HepG2 (cell line): Measurements from ENCODE around the gene GIPC1. TPM values are rescaled to one million over a fixed set of nuclear protein-coding genes. Genes with fewer than 3 reads are reported as not detected.

Source experiments
- CBX5 ChIP-seq: sonication (generic); formaldehyde crosslinking; IDR thresholded peaks from 2 replicates; pipeline ENCODE4 v1.4.0; 2020; ENCODE audit warnings: missing genetic modification reagents, borderline replicate concordance
- EZH2 ChIP-seq: conservative IDR thresholded peaks from 2 replicates; pipeline ENCODE4 v1.6.1; 2012; ENCODE audit warnings: mild to moderate bottlenecking, low read depth, low read length, moderate library complexity
- HNRNPL ChIP-seq: fragments of 200-400 bp; formaldehyde crosslinking; IDR thresholded peaks from 2 replicates; pipeline ENCODE4 v1.6.1; 2017; ENCODE audit warnings: mild to moderate bottlenecking, low read depth, low read length
- MIER2 ChIP-seq: IDR thresholded peaks from 2 replicates; pipeline ENCODE4 v1.6.1; 2016; ENCODE audit warnings: missing biosample characterization, missing genetic modification reagents
- XRCC5 ChIP-seq: fragments of 200-400 bp; formaldehyde crosslinking; optimal IDR thresholded peaks from 2 replicates; pipeline ENCODE3; 2017; ENCODE audit warnings: mild to moderate bottlenecking, low read length
- ZBTB7B ChIP-seq: sonication (generic); formaldehyde crosslinking; IDR thresholded peaks from 2 replicates; pipeline ENCODE4 v1.4.0; 2020; ENCODE audit warnings: missing genetic modification reagents
- ZBTB8A ChIP-seq: sonication (generic); formaldehyde crosslinking; IDR thresholded peaks from 2 replicates; pipeline ENCODE4 v1.4.0; 2020; ENCODE audit warnings: mild to moderate bottlenecking, low read depth, missing genetic modification reagents, borderline replicate concordance
- ZFP37 ChIP-seq: sonication (generic); formaldehyde crosslinking; IDR thresholded peaks from 2 replicates; pipeline ENCODE4 v1.4.0; 2020; ENCODE audit warnings: missing genetic modification reagents, borderline replicate concordance
- ZNF180 ChIP-seq: sonication (generic); formaldehyde crosslinking; IDR thresholded peaks from 2 replicates; pipeline ENCODE4 v1.4.0; 2020; ENCODE audit warnings: low read depth, missing genetic modification reagents, borderline replicate concordance
- ZNF326 ChIP-seq: sonication (generic); formaldehyde crosslinking; IDR thresholded peaks from 2 replicates; pipeline ENCODE4 v1.4.0; 2020; ENCODE audit warnings: missing genetic modification reagents, borderline replicate concordance
- ZNF570 ChIP-seq: sonication (generic); formaldehyde crosslinking; IDR thresholded peaks from 2 replicates; pipeline ENCODE4 v1.4.0; 2020; ENCODE audit warnings: mild to moderate bottlenecking, missing genetic modification reagents, borderline replicate concordance
- ZNF761 ChIP-seq: sonication (generic); formaldehyde crosslinking; conservative IDR thresholded peaks from 2 replicates; pipeline ENCODE4 v1.4.0; 2020; ENCODE audit warnings: mild to moderate bottlenecking, missing genetic modification reagents
- polyA plus RNA-seq, 8 experiments: library from polyadenylated mRNA; depleted of rRNA in 3 of 8; stranded (reverse) in 7 of 8; unstranded in 1 of 8; fragments of >200 nt; fragmentation: Illumina TruSeq in 4 of 8; extraction: Trizol in 4 of 8; gene quantifications; 2 replicates each; pipeline versions ENCODE4 v1.2.1 to v1.2.3, GENCODE V29; 2011 to 2016; ENCODE audit warnings: low read depth in 4 of 8, missing spikeins in 1 of 8, mixed read lengths in 1 of 8; ENCODE audit not compliant: insufficient read depth in 1 of 8
- total RNA-seq, 5 experiments: library from RNA; depleted of rRNA; stranded (reverse); fragments of >200 nt; fragmentation: Illumina TruSeq; extraction: Trizol; gene quantifications; 2 replicates each; pipeline ENCODE4 v1.2.3, GENCODE V29; 2016; ENCODE audit warnings: low read depth in 1 of 5
- TF ChIP-seq, protein P1 (sequence below): sonication (generic); formaldehyde crosslinking; IDR thresholded peaks from 2 replicates; pipeline ENCODE4 v1.4.0; 2020; ENCODE audit warnings: mild to moderate bottlenecking, missing genetic modification reagents
- TF ChIP-seq, protein P2 (sequence below): sonication (generic); formaldehyde crosslinking; IDR thresholded peaks from 2 replicates; pipeline ENCODE4 v1.4.0; 2020; ENCODE audit warnings: missing genetic modification reagents
- TF ChIP-seq, protein P3 (sequence below): sonication (generic); formaldehyde crosslinking; IDR thresholded peaks from 2 replicates; pipeline ENCODE4 v1.5.0; 2020; ENCODE audit warnings: missing genetic modification reagents, mild to moderate bottlenecking, borderline replicate concordance
- TF ChIP-seq, protein P4 (sequence below): sonication (generic); formaldehyde crosslinking; IDR thresholded peaks from 2 replicates; pipeline ENCODE4 v1.4.0; 2020; ENCODE audit warnings: missing genetic modification reagents, mild to moderate bottlenecking, borderline replicate concordance
- TF ChIP-seq, protein P5 (sequence below): IDR thresholded peaks from 2 replicates; pipeline ENCODE4 v1.6.1; 2016; ENCODE audit warnings: low read depth, borderline replicate concordance
- TF ChIP-seq, protein P6 (sequence below): sonication (generic); formaldehyde crosslinking; conservative IDR thresholded peaks from 2 replicates; pipeline ENCODE4 v1.4.0; 2020; ENCODE audit warnings: missing genetic modification reagents

The GIPC1 gene
- total and polyA plus RNA-seq, 2 of the 13 experiments (the other 11 are each of a cell fraction or from before 2014, with no cell fraction given): 27.1 to 48.1 TPM

DNA sequence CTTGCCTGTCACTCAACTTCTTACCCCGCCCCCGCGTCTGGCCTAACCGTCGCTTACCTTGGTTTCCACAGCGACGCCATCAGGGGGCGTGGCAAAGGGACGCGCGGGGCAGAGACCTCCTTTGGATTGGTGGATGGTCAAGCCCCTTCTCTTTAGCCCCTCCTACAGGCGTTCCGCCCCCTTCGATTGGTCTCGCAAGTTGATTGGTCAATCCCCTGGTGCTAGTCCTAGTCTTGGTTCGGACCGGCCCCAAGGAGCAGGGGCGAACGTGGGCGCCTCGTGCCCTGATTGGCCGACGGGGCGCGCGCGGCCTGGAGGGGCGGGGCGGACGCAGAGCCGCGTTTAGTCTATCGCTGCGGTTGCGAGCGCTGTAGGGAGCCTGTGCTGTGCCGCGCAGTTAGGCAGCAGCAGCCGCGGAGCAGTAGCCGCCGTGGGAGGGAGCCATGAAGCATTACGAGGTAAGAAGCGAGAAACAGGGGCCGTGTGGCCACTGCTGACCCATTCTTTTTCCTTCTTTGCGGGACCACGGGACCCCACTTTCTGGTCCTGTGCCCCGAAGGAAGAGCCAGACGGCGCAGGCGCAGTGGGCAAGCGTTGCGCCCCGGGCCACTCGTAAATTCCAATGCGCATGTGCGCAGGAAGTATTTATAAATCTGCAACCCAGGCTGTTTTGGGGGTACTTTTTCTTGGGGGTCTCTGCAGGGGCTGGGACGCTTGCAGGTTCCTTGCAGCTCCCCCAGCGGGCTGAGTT lies 33.5 kb upstream of the GIPC1 start, which contains the start of gene TECR (continued):
- TF ChIP-seq, protein P1, sequence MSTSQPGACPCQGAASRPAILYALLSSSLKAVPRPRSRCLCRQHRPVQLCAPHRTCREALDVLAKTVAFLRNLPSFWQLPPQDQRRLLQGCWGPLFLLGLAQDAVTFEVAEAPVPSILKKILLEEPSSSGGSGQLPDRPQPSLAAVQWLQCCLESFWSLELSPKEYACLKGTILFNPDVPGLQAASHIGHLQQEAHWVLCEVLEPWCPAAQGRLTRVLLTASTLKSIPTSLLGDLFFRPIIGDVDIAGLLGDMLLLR (CRISPR knock-in tag): peak; percentile 48; the same call in 1 of the 2 replicates
- TF ChIP-seq ZFP37 (CRISPR knock-in tag) (no peak), ZNF570 (CRISPR knock-in tag) (no peak), ZBTB7B (no peak), CBX5 (CRISPR knock-in tag) (no peak; the same call in 1 of the 2 replicates), ZNF761 (peak; percentile 83), MIER2 (CRISPR knock-in tag) (peak; percentile 32; the same call in 1 of the 2 replicates), XRCC5 (peak; percentile 85), ZNF180 (CRISPR knock-in tag) (0 out of 2 replicates have a peak, but pooled peaks have one; percentile 24), ZBTB8A (no peak), EZH2 (no peak), ZNF326 (CRISPR knock-in tag) (no peak), HNRNPL (0 out of 2 replicates have a peak, but pooled peaks have one; percentile 39)
- TF ChIP-seq, protein P2, sequence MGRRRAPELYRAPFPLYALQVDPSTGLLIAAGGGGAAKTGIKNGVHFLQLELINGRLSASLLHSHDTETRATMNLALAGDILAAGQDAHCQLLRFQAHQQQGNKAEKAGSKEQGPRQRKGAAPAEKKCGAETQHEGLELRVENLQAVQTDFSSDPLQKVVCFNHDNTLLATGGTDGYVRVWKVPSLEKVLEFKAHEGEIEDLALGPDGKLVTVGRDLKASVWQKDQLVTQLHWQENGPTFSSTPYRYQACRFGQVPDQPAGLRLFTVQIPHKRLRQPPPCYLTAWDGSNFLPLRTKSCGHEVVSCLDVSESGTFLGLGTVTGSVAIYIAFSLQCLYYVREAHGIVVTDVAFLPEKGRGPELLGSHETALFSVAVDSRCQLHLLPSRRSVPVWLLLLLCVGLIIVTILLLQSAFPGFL (CRISPR knock-in tag): no peak
- TF ChIP-seq, protein P3, sequence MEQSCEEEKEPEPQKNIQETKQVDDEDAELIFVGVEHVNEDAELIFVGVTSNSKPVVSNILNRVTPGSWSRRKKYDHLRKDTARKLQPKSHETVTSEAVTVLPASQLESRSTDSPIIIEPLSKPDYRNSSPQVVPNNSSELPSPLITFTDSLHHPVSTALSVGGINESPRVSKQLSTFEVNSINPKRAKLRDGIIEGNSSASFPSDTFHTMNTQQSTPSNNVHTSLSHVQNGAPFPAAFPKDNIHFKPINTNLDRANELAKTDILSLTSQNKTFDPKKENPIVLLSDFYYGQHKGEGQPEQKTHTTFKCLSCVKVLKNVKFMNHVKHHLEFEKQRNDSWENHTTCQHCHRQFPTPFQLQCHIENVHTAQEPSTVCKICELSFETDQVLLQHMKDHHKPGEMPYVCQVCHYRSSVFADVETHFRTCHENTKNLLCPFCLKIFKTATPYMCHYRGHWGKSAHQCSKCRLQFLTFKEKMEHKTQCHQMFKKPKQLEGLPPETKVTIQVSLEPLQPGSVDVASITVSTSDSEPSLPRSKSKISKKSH (CRISPR knock-in tag): peak; percentile 23; the same call in 1 of the 2 replicates
- TF ChIP-seq, protein P4, sequence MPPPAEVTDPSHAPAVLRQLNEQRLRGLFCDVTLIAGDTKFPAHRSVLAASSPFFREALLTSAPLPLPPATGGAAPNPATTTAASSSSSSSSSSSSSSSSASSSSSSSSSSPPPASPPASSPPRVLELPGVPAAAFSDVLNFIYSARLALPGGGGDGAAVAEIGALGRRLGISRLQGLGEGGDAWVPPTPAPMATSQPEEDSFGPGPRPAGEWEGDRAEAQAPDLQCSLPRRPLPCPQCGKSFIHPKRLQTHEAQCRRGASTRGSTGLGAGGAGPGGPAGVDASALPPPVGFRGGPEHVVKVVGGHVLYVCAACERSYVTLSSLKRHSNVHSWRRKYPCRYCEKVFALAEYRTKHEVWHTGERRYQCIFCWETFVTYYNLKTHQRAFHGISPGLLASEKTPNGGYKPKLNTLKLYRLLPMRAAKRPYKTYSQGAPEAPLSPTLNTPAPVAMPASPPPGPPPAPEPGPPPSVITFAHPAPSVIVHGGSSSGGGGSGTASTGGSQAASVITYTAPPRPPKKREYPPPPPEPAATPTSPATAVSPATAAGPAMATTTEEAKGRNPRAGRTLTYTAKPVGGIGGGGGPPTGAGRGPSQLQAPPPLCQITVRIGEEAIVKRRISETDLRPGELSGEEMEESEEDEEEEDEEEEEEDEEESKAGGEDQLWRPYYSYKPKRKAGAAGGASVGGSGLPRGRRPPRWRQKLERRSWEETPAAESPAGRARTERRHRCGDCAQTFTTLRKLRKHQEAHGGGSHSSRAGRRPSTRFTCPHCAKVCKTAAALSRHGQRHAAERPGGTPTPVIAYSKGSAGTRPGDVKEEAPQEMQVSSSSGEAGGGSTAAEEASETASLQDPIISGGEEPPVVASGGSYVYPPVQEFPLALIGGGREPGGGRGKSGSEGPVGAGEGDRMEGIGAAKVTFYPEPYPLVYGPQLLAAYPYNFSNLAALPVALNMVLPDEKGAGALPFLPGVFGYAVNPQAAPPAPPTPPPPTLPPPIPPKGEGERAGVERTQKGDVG (CRISPR knock-in tag): peak; percentile 90
- TF ChIP-seq, protein P5, sequence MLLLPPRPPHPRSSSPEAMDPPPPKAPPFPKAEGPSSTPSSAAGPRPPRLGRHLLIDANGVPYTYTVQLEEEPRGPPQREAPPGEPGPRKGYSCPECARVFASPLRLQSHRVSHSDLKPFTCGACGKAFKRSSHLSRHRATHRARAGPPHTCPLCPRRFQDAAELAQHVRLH (CRISPR knock-in tag): peak; percentile 9; the same call in 1 of the 2 replicates
- TF ChIP-seq, protein P6, sequence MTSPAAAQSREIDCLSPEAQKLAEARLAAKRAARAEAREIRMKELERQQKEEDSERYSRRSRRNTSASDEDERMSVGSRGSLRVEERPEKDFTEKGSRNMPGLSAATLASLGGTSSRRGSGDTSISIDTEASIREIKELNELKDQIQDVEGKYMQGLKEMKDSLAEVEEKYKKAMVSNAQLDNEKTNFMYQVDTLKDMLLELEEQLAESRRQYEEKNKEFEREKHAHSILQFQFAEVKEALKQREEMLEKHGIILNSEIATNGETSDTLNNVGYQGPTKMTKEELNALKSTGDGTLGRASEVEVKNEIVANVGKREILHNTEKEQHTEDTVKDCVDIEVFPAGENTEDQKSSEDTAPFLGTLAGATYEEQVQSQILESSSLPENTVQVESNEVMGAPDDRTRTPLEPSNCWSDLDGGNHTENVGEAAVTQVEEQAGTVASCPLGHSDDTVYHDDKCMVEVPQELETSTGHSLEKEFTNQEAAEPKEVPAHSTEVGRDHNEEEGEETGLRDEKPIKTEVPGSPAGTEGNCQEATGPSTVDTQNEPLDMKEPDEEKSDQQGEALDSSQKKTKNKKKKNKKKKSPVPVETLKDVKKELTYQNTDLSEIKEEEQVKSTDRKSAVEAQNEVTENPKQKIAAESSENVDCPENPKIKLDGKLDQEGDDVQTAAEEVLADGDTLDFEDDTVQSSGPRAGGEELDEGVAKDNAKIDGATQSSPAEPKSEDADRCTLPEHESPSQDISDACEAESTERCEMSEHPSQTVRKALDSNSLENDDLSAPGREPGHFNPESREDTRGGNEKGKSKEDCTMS (CRISPR knock-in tag): no peak
